GM19468 (cell line): ENCODE results near the gene ENG.
"Not testable (repeated sequence)": the region's sequence is repeated elsewhere in the genome, so short reads cannot be mapped to it uniquely, and the experiment has no call there.

Source experiments
- ATAC-seq: cut with Tn5 transposase; IDR thresholded peaks from one replicate; pipeline ENCODE4 v1.9.1; 2021; ENCODE audit warnings: mild to moderate bottlenecking, moderate library complexity, moderate number of reproducible peaks; ENCODE audit not compliant: unreplicated experiment; ENCODE audit errors: extremely low read depth

ENG gene

DNA sequence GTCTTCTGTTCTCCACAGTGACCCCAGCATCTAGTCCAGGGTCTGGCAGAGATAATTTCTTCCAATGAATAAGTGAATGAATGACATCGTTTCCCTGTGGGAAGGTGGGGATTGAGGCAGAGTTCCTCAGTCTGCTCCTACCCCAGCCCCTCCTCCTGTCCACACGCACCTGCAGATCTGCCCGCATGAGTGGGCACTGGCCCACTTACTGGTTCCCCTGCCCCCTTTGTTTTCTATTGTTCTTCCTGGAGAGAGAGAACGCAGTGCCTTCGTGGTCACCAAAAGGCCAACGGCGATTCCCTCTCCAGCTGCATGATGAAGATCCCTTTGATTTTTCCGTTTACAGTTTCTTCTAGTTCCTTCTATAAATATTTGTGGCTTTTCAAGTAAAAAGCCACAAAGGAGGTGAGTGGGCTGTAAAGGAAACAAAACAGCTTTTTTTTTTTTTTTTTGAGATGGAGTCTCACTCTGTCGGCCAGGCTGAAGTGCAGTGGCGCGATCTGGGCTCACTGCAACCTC is 57.5 kb downstream of the ENG start:
- no peak for ATAC-seq

DNA sequence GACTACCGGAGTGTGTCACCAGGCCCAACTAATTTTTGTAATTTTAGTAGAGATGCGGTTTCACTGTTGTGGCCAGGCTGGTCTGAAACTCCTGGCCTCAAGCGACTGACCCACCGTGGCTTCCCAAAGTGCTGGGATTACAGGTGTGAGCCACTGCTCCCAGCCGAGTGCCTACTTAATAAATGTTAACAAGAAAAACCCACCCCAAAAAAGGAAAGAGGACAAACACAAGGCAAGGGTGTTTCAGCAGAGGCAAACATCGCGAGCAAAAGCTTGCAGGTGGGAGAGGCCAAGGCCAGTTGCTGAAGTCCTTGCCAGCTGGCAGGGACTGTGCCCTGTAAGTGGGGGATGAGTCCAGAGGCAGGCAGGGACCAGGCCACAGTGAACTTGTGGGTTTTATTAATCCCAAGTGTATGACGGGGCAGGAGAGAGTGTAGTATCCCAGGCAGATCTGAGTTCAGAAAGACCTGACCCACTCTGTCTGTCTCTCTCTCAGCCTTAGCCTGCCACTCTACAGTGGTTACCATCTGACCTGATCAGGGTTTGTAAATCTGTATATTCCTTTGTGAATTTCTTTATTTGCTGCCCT is 58.1 kb downstream of the ENG start:
- no peak for ATAC-seq

DNA sequence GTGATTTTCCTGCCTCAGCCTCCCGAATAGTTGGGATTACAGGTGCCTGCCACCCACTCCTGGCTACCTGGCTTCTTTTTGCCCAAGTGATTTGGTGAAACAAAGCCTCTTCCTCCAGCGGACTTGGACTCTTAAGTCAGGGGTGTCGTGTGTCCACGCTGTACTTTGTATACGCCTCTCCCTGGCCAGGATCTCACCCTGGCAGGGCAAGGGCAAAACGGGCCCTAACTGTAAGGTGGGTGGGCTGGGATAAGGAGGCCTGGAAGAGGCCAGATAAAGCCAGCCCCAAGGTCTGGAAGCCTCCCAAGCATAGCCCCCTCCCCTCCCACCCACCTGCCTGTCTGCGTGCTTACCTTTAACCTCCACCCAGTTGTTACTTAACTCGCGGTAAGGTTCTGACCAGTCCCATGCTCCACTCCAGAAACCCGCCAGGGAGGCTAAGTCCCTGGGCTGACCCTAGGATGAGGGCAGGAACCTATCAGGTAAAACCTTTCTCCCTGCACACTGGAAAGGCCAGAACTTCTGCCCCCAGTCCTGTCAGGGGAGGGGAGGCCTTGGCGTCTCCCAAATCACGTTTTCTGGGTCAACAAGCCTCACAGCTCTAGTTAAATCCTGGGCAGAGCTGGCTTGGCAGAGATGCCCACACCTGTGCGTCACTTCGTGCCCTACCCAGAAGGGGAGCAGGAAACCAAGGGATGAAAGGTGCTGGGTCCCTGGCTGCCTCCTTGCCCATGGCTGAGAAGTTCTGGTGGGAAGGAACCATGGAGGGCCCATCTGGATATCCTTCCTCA is 60.3 kb downstream of the ENG start:
- no peak for ATAC-seq

DNA sequence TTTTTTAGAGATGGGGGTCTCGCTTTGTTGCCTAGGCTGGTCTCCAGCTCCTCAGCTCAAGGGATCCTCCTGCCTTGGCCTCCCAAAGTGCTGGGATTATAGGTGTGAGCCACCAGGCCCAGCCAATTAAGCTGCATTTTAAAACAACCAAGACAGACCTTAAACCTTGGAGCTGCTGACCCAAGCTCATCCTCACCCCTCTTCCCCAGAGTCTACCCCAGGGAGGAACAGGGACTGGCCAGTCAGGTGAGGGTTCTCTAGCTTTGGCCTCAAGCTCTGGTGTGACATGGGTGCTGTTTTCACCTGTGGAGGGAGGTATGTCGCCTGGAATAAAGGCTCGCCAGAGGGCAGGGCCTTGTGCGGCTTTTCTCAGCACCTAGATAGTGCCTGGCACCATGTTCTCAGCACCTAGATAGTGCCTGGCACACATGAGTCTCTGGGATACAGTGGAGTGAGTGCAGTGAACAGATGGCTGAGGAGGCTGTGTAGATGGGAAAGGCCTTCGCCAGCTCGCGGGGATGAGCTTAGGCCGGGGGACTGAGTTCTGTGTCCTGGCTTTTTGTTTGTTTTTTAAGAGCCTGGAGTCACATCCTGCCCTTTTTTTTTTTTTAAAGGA is 61.3 kb downstream of the ENG start:
- no peak for ATAC-seq

DNA sequence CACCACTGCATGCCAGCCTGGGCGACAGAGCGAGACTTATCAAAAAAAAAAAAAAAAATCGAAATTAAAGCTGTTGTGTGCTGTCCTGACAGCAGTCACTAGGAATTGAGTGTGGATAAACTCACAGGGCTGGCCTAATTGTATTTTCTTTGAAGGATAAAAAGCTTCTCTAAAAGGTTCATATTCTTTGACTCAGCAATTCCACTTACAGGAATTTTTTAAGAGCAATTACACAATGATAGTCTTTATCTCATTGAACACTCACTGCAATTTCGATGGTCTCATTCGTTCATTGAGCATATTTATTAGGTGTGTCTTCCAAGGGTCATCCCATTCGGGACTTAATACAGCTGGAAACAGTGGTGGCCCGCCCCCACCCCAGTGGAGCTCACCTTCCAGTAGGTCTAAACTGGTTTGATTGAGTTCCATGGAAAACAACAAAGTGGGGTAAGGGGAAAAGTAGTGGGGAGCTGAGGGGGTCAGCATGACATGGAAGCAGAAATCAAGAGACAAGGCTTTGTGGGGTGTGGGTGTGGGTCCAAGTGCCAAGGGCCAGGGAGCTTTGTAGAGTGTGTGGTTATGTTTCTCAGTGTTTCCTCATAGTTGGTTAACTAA is 61.9 kb downstream of the ENG start:
- ATAC-seq: no peak

DNA sequence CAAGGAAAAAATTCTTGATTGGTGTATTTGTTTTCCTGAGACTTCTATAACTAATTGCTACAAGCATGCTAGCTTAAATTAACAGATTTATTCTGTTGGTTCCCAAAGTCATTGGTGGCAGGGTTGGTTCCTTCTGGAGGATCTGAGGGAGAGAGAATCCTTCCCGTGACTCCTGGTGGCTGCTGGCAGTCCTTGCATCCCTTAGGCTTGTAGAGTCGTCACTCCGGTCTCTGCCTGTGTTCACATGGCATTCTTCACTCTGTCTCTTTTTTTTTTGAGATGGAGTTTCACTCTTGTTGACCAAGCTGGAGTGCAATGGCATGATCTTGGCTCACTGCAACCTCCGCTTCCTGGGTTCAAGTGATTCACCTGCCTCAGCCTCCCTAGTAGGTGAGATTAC is 63.4 kb downstream of the ENG start:
- no peak for ATAC-seq

DNA sequence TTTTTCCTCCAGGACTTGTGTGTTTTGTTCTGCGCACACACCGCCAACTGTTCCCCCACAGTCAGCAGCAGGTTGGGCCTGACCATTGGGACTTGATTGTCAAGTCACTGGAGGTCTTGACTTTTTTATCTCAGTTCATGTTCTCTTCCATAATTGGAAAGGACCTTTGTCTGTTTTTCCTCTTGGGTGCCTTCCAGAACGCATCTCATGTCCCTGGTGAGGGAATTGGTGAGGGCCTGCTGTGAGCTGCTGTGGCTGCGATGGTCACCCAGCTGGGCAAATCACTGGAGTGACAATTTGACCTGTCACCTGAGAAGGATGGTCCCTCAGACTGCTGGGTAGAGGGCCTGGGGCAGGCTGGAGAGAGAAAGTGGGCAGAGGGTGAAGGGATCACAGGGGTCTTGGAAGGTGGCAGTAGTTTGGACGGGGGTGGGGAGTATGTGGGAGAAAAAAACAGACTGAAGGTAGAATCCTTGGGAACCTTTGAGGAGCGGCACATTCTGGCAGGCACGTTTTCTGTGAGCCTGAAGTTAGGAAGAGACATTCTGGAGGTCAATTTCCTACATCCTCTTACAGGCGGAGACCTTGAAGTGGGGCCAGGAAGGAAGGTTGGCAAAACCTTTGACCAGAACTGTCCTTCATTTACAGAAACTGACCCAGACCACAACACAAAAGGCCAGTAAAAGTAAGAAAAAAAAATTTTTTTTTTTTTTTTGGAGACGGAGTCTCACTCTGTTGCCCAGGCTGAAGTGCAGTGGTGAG is 64.2 kb downstream of the ENG start:
- no peak for ATAC-seq

DNA sequence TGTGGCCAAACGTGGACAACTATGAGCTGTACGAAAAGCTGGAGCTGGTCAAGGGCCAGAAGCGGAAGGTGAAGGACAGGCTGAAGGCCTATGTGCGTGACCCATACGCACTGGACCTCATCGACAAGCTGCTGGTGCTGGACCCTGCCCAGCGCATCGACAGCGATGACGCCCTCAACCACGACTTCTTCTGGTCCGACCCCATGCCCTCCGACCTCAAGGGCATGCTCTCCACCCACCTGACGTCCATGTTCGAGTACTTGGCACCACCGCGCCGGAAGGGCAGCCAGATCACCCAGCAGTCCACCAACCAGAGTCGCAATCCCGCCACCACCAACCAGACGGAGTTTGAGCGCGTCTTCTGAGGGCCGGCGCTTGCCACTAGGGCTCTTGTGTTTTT is 65.3 kb downstream of the ENG start:
- no peak for ATAC-seq

DNA sequence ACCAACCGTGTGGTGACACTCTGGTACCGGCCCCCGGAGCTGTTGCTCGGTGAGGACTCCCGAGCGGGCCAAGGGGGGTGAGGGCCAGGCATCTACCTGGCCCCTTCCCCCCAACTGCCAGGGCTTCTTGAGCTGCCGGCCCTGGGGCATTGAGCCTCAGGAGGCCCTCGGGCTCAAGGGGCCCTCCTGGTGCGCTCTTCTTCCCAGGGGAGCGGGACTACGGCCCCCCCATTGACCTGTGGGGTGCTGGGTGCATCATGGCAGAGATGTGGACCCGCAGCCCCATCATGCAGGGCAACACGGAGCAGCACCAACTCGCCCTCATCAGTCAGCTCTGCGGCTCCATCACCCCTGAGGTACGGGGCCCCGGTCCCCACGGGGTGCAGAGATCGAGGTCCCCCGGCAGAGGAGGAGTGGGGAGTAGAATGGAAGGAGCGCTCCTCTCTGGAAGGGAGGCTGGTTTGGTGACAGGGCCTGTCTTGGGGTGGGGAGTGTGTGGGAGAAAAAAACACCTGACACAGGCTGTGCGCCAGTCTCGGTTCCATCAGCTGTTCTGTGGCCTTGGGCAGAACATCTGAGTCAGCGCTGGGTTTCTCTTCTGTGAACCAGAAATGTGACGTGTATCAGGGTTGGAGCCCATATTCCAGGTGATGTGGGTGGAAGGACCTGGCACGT is 66.0 kb downstream of the ENG start:
- ATAC-seq: no peak

DNA sequence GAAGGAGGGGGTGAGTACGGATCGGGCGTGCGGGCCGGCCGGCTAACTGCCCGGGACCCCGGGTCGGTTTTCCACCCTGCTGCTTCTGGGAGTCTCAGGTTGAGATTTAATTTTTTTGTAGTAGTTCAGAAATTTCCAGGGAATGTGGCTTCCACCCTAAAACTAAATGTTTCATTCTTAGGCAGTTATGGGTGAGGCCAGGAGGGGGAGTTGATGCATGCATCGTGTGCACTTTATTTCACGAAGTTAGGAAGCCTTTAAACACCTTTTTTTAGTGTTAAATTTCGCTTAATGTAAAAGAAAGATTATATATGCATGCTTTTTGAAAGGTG is 67.7 kb downstream of the ENG start:
- no peak for ATAC-seq

DNA sequence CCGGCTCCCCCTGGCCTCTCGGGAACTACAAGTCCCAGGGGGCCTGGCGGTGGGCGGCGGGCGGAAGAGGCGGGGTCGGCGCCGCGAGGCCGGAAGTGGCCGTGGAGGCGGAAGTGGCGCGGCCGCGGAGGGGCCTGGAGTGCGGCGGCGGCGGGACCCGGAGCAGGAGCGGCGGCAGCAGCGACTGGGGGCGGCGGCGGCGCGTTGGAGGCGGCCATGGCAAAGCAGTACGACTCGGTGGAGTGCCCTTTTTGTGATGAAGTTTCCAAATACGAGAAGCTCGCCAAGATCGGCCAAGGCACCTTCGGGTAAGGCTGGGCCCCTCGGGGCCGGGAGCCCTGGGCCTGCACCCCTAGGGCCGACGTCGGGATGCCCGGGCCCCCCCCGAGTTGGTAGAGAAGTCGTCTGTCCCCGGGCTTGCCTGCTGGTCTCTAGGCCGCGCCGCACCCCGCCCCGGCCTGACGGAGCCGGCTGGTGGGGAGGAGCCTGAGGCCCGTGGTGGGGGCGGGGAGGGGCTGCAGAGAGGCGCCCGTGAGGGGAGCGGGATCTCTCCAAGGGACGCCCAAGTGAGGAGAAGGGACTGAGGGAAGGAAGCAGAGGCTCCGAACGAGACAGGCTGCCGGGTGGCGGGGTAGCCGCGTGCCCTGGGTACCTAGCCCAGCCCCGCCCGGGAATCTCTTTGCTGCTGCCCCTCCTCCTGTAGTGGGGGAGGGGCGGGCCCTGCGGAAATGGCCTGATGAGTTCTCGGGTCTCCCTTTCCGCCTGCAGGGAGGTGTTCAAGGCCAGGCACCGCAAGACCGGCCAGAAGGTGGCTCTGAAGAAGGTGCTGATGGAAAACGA is 68.3 kb downstream of the ENG start, which contains the start of gene CDK9:
Gene CDK9, plus strand, starts transcription at position 102 of the 840 bp plus-strand sequence. Its CDS starts 115 bp downstream, at position 217.
- peak; percentile 37 for ATAC-seq

DNA sequence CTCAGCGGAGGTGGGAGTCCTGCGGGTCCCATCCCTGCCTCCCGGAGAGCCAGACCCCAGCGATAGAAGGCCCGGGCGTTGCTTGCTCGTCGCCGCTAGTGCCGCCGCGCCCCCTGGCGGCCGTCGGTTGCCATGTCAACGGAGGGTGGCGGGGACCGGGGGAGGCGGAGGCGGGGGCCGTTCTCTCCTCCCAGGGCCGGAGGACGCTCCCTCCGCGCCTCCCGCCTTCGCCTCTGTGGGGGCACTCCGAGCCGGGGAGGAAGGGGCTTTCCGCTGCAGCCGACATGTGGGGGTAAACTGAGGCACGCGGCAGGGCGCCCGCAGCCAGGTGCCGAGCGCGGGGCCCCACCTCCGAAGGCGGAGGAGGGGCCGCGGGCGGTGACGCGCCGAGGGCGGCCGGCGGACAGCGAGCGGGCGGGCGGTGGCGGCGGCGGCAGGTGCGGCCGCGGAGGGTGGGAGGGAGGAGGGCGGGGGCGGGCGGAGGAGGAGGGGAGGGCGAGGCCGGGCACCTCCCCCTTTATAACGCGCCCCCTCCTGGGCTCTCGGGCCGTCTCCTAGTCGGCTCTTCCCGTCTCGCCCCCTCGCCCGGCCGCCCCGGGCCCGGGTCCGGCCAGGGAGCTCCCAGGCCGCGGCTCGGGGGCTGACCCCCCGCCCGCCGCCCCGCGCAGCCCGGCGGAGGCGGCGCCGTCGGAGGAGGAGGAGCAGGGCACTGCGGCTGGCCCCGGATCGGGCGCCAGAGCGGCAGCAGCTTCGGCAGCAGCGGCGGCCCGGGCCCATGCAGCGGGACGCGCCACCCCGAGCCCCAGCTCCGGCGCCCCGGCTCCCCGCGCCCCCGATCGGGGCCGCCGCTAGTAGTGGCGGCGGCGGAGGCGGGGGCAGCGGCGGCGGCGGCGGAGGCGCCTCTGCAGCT is 69.2 kb downstream of the ENG start:
- peak; percentile 15 for ATAC-seq

DNA sequence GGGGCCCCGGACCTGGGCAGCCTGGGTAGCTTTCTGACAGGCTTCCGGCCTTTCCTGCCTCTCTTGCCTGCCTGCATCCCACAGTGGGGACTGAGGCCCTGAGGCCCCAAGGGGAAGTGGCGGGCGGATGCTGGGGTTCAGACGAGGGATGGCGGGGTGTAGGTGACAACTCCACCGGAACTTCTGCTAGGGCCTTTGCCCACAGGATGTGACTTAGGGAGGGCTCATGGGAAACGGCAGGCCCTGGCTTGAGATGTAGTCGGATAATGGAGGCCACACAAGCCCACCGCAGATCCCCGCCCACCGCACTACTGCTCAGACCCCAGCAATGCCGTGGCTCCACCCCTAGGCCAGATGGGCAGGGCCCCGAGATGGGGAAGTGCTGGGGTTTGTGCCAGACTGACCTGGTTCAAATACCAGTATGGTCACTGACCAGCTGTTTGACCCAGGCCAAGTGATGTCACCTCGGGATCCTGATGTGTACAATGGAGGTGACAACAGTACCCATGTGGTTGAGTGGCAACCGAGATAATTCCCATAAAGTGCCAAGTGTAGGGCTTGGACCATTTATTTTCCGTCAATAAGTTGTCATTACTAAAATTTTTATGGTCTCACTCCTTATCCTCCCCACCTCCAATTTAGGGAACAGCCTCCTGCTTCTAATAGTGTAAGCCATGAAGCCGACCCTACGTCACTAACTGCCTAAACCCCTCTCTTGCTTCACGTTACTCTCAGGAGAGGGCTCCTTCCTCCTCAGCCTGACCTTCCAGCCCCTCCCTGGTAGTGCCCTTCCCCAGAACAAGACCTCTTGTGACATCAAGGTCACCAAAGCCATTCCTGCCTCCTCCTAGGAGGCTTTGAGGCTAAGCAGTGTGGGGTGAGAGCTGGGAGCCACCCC is 71.1 kb downstream of the ENG start:
- ATAC-seq: no peak

DNA sequence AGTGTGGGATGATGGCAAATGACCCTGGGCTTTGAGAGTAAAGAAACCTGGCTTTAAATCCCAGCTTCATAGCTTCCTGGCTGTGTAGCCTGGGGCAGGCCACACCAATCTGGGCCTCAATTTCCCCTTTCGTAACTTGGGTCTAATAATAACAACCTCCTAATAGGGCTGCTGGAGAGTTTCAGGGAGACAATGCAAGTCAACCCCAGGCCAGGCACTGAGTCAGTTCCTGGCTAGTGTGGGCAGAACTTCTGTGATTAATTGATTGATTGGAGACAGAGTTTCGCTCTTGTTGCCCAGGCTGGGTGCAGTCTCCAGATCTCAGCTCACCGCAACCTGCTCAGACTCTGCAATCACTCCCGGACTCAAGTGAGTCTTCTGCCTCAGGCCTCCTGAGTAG is 72.7 kb downstream of the ENG start:
- no peak for ATAC-seq

DNA sequence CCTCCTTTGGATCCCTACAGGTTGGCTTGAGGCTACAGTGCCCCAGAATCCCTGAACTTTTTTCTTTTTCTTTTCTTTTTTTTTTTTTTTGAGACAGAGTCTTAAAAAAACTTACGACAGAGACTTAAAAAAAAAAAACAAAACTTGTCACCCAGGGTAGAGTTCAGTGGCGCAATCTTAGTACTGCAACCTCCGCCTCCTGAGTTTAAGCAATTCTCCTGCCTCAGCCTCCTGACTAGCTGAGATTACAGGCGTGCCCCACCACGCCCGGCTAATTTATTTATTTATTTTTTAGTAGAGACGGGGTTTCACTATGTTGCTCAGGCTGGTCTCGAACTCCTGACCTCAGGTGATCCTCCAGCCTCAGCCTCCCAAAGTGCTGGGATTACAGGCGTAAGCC is 73.5 kb downstream of the ENG start:
- ATAC-seq: not testable (repeated sequence)

DNA sequence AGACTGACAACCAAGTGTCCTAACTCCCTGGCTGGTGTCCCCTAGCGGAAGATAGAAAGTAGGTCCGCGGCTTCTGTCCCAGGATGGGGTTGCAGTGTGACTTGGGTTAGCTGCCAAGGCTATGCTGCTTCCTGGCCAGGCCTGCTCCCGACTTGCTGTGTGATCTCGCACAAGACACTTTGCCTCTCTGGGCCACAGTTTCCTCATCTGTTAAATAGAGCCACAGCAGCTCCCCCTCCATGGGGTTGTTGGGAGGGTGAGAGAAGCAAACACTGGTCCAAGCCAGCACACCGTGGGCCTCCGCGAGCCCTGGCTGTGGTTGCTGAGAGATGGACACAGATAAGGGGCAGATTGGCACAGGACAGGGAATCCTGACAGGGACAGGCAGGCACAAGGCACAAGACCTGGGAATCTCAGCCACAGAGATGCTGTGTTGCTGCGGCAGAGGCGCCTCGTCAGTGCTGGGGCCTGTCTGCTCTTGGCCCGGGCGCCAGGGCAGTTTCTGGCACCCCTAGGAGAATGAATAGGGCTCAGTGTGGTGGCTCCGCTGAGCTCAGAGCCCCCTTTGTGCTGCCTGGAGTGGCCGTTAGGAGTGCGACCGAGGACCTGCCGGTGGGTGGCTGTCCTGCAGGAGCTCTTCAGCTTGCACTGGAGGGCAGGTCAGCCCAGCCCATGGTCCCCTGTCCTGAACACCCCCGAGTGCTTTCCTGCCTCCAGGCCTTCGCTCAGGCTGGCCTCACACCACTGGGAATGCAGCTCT is 74.2 kb downstream of the ENG start:
- ATAC-seq: no peak
